Small intestine (tissue), 7 donors: ENCODE data around the gene LDLRAD3. TPM values are rescaled to one million over a fixed set of nuclear protein-coding genes. Genes with fewer than 3 reads are reported as not detected.

ENCODE experiments used
- DNase-seq, 2 donors: peaks; one replicate each; pipeline versions ENCODE4 v3.0.0 to v3.0.0-alpha.2; 2013
- FAIRE-seq: peaks from 2 replicates; lab custom pipeline; 2012; peaks lifted over from hg19 to GRCh38; lab: Jason Lieb, UNC
- H3K27ac ChIP-seq, 3 donors: one replicate each; pipeline ENCODE4 v1.5.1; 2013; ENCODE audit warnings: low read length in 2 of 3, mild to moderate bottlenecking in 2 of 3, control low read depth in 1 of 3, inconsistent platforms in 1 of 3, low read depth in 1 of 3, moderate library complexity in 1 of 3
- H3K27me3 ChIP-seq, 3 donors: one replicate each; pipeline ENCODE4 v1.6.1; 2013; ENCODE audit warnings: low read length in 3 of 3, inconsistent platforms in 1 of 3; ENCODE audit not compliant: control insufficient read depth in 3 of 3, insufficient read depth in 3 of 3
- H3K36me3 ChIP-seq, 3 donors: one replicate each; pipeline ENCODE4 v1.6.1; 2013; ENCODE audit warnings: low read length in 3 of 3, inconsistent platforms in 1 of 3, low read depth in 1 of 3, mild to moderate bottlenecking in 1 of 3, moderate library complexity in 1 of 3; ENCODE audit not compliant: control insufficient read depth in 3 of 3, insufficient read depth in 2 of 3
- H3K4me1 ChIP-seq, 3 donors: one replicate each; pipeline ENCODE4 v1.6.1; 2013; ENCODE audit warnings: low read length in 2 of 3, inconsistent platforms in 1 of 3, low read depth in 1 of 3, mild to moderate bottlenecking in 1 of 3, moderate library complexity in 1 of 3; ENCODE audit not compliant: control insufficient read depth in 3 of 3, insufficient read depth in 2 of 3
- H3K4me3 ChIP-seq, 3 donors: one replicate each; pipeline ENCODE4 v1.5.1; 2013; ENCODE audit warnings: low read length in 3 of 3, control low read depth in 1 of 3, inconsistent platforms in 1 of 3, low read depth in 1 of 3, mild to moderate bottlenecking in 1 of 3, moderate library complexity in 1 of 3
- H3K9me3 ChIP-seq, 2 donors: one replicate each; pipeline ENCODE4 v1.6.1; 2013; ENCODE audit warnings: low read depth in 1 of 2, low read length in 1 of 2; ENCODE audit not compliant: control insufficient read depth in 2 of 2, insufficient read depth in 1 of 2
- WGBS, 3 donors: extraction: QIAGEN DNeasy Blood & Tissue Kit; methylation state at CpG; one replicate each; pipeline ENCODE4 v1.1.7; 2013; 5-methylcytosine and 5-hydroxymethylcytosine counted together
- polyA plus RNA-seq, 4 donors: library from polyadenylated mRNA; stranded (reverse) in 3 of 4; unstranded in 1 of 4; fragments of 200-250 nt in 3 of 4; fragments of 120-200 nt in 1 of 4; gene quantifications; one replicate each; pipeline versions ENCODE4 v1.2.1 to v1.2.3, GENCODE V29; 2013
- donor health status: healthy with polysubstance abuse.
- donor health status: control.
- donor health status: control.
- donor health status: Bipolar disorder and iron deficiency.
- donor health status: healthy.

Gene LDLRAD3
- polyA plus RNA-seq, 4 donors = 0.22 to 6.9 (median 3.5) TPM

DNA sequence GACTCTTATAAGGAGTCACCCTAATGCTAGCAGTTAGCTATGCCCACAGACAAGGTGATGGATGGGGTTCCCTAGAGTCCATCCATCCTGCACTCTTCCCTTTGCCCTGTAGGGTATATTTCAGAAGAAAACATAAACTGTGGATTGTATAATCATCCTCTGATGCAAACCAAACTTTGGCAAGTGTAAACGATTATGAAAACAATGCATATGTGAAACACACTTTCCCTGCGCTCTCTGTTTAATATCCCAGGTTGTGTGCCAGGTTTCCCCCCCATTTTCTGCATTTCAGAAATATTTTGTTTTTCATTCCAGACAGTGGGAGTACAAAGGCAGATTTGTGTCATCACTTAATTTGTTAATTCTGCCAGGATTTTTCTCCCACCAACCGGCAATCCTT lies 110.0 kb downstream of the LDLRAD3 start:
- Histone ChIP-seq H3K27ac (no peak overlapping the region), H3K27me3 (no peaks in the 10 kb centered on the region), H3K4me3 (no peak overlapping the region), H3K4me1 (no peaks in the 10 kb centered on the region), H3K36me3 (peaks cover 0 to 4% (median 0%) of the 10 kb centered on the region in 3 donors), H3K9me3 (no peaks in the 10 kb centered on the region)
- FAIRE-seq = no peak
- DNase-seq = no peak
- 81 to 92% (median 85%) methylated on average over 3 of the region's 3 CpGs for WGBS, 3 donors

DNA sequence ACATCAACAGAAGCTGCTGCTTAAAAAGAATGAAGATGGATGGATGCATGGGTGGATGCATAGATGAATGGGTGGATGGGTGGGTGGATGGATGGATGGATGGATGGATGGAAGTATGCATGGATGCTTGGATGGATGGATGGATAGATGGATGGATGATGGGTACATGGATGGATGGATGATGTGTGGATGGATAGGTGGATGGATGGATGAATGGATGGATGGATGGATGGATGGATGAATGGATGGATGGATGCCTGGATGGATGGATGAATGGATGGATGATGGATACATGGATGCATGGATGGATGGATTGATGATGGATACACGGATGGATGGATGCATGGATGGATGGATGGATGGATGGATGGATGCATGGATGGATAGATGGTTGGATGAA lies 110.8 kb downstream of the LDLRAD3 start:
- no peak for FAIRE-seq
- WGBS, 3 donors = 84 to 92% (median 89%) methylated on average over 1 of the region's 1 CpG
- Histone ChIP-seq H3K27me3 (no peaks in the 10 kb centered on the region), H3K9me3 (peaks cover 0 to 4% of the 10 kb centered on the region in 2 donors), H3K4me1 (no peaks in the 10 kb centered on the region), H3K27ac (no peak overlapping the region), H3K36me3 (peaks cover 0 to 4% (median 0%) of the 10 kb centered on the region in 3 donors), H3K4me3 (no peak overlapping the region)
- no peak for DNase-seq

DNA sequence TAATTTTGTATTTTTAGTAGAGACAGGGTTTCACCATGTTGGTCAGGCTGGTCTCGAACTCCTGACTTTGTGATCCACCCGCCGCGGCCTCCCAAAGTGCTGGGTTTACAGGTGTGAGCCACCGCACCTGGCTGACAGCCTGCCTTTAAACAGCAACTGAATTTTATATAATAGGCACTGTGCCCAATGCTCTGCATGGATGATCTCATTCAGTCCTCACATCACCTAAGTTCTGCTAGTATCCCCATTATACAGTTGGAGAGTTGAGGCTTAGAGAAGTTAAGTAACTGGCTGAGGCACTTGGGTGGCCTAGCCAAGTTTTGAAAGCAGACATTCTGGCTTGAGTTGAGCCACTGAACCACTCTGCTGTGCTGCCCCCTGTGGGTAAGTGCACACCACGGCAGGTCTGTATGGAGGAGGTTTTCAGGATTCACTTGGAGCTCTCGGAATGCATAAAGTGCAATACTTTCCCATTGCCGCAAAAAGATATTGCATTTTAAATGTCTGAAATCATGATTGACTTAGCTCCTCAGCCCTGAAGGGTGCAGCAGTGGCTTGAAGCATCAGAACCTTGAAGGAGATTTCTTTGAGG lies 112.4 kb downstream of the LDLRAD3 start:
- H3K27me3 ChIP-seq = no peaks in the 10 kb centered on the region
- no peak overlapping the region for H3K4me3 ChIP-seq
- no peaks in the 10 kb centered on the region for H3K36me3 ChIP-seq
- DNase-seq (peak; percentile 38 to 40), FAIRE-seq (no peak)
- 89 to 90% (median 90%) methylated on average over 8 of the region's 8 CpGs for WGBS, 3 donors
- H3K4me1 ChIP-seq = no peaks in the 10 kb centered on the region
- H3K27ac ChIP-seq = no peak overlapping the region
- peaks cover 0 to 8% of the 10 kb centered on the region in 2 donors for H3K9me3 ChIP-seq

DNA sequence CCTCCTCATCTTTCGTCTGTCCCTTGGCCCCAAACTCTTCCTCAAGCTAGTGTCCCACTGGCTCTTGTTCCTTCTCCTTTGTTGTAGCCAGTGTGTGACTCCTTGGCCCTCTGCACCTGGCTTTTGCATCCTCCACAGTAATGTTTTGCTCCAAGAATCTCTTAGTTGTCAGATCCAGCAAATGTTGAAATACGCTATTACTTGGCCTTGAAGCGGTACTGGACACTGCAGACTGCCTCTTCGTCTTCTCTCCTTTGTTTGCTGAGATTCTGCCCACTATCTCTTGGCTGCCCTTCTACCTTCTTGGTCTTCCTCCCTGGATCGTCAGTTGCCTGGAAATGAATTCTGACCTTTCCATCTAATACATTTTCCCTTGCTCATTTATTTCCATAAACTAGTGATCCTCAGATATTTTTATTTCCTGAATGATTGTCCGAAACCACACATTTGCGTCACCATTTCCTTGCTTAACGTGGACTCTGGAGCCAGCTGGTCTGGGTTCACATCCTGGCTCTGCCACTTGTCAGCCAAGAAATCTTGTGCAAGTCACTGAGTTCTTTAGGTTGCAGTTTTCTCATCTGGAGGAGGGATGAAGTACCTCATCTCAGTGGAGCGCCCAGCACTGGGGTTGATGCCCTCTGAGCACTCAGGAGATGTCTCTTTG lies 113.6 kb downstream of the LDLRAD3 start:
- Histone ChIP-seq H3K36me3 (no peaks in the 10 kb centered on the region), H3K9me3 (peaks cover 0 to 8% of the 10 kb centered on the region in 2 donors), H3K4me1 (no peaks in the 10 kb centered on the region), H3K27me3 (no peaks in the 10 kb centered on the region), H3K4me3 (no peak overlapping the region), H3K27ac (peak overlapping the region in 1 of 3 donors; percentile 73)
- DNase-seq (no peak), FAIRE-seq (no peak)
- 77 to 93% (median 84%) methylated on average over 9 of the region's 9 CpGs for WGBS, 3 donors

DNA sequence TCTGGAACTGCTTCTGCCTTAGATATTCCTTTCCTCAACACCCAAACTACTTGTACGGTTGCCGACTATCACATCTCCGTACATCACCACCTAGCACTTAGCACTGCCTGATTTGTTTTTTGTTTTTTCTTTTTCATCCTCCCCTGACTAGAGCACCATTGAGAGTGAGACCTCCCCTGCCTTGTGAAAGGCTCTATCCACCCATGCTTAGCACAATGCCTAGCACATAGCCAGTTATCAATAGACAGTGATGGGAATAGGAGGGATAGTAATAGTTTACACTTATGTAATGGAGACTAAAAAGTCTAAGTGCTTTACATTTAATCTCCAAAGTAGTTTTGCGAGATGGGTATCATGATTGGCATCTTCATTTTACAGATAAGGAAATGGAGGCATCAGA lies 115.8 kb downstream of the LDLRAD3 start:
- WGBS, 3 donors = 94 to 98% (median 95%) methylated on average over 4 of the region's 4 CpGs
- no peaks in the 10 kb centered on the region for H3K4me1 ChIP-seq
- no peak for FAIRE-seq

DNA sequence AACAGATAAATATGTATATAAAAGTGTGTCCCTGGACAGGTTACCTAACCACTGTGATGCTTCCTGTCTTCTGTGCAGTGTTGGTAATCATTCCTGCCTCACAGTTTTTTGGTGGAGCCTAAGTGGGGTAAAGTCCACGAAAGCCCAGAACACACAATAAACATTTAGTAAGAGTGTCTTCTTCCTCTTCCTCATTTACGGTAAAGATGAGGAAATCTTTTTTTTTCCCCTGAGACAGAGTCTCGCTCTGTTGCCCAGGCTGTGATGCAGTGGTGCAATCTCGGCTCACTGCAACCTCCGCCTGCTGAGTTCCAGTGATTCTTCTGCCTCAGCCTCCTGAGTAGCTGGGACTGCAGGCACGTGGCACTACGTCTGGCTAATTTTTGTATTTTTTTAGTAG lies 117.1 kb downstream of the LDLRAD3 start:
- Histone ChIP-seq H3K9me3 (peaks cover 0 to 8% of the 10 kb centered on the region in 2 donors), H3K27me3 (no peaks in the 10 kb centered on the region), H3K4me1 (no peaks in the 10 kb centered on the region), H3K4me3 (no peak overlapping the region), H3K36me3 (no peaks in the 10 kb centered on the region), H3K27ac (no peak overlapping the region)
- DNase-seq (no peak), FAIRE-seq (no peak)
- 69 to 78% (median 71%) methylated on average over 7 of the region's 7 CpGs for WGBS, 3 donors

More for the DNA sequence above, 115.8 kb downstream of the LDLRAD3 start:
- Histone ChIP-seq H3K27ac (no peak overlapping the region), H3K4me3 (no peak overlapping the region), H3K9me3 (peaks cover 0 to 8% of the 10 kb centered on the region in 2 donors), H3K27me3 (no peaks in the 10 kb centered on the region), H3K36me3 (no peaks in the 10 kb centered on the region)
- DNase-seq = no peak

DNA sequence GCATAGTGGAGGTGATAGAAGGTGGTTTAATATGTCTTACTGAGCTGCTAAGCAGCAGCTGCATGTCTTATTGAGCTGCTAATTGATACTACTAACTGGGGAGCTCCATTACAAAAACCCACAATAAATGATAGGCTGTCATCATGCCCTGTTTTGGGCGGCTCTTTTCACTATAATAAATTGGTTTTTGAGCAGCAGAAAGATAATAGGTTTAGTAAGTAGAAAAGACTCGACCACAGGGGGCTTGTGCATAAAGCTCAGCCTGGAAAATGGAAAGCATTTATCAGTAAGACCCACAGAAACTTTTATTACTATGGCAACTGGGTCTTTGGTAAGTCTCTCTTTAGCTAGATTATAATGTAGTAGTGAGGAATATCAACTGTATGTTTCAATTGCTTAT lies 117.6 kb downstream of the LDLRAD3 start:
- H3K27me3 ChIP-seq = no peaks in the 10 kb centered on the region
- no peak for DNase-seq
- H3K9me3 ChIP-seq = peaks cover 0 to 8% of the 10 kb centered on the region in 2 donors
- H3K27ac ChIP-seq = no peak overlapping the region
- no peaks in the 10 kb centered on the region for H3K4me1 ChIP-seq
- no peak overlapping the region for H3K4me3 ChIP-seq
- no peaks in the 10 kb centered on the region for H3K36me3 ChIP-seq
- FAIRE-seq = no peak
- WGBS, 3 donors = 64 to 82% (median 74%) methylated on average over 2 of the region's 2 CpGs

DNA sequence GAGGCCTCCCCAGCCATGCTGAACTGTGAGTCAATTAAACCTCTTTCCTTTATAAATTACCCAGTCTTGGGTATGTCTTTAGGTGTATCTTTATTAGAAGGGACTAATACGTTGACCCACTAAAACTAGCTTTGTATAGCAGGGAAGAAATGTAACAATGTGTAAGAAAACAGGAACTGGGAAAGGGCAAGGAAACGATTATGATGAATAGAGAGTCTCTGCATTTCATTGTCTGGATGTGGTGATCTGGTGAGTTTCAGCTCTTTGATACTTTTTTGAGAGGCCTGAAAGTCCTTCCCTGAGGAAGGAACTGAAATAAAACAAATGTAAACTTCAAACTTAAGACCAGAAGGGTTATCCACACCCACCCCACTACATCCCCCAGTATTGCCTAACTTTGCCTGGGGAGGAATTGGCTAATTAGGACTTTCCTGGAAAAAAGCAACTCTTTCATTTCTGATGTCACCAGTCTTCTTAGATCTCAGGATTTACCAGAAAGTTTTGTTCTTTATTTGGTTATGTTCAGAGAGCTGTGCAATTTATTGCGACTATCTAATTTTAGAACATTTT lies 119.0 kb downstream of the LDLRAD3 start:
- Histone ChIP-seq H3K27ac (peak overlapping the region in 1 of 3 donors; percentile 35), H3K4me3 (no peak overlapping the region), H3K36me3 (no peaks in the 10 kb centered on the region), H3K4me1 (no peaks in the 10 kb centered on the region), H3K27me3 (no peaks in the 10 kb centered on the region), H3K9me3 (peaks cover 0 to 13% of the 10 kb centered on the region in 2 donors)
- 64 to 82% (median 80%) methylated on average over 3 of the region's 3 CpGs for WGBS, 3 donors
- DNase-seq (no peak), FAIRE-seq (no peak)
